Measurements from ENCODE around the gene AP3D1.
"Not testable (repeated sequence)": the region's sequence is repeated elsewhere in the genome, so short reads cannot be mapped to it uniquely, and the experiment has no call there.

DNA sequence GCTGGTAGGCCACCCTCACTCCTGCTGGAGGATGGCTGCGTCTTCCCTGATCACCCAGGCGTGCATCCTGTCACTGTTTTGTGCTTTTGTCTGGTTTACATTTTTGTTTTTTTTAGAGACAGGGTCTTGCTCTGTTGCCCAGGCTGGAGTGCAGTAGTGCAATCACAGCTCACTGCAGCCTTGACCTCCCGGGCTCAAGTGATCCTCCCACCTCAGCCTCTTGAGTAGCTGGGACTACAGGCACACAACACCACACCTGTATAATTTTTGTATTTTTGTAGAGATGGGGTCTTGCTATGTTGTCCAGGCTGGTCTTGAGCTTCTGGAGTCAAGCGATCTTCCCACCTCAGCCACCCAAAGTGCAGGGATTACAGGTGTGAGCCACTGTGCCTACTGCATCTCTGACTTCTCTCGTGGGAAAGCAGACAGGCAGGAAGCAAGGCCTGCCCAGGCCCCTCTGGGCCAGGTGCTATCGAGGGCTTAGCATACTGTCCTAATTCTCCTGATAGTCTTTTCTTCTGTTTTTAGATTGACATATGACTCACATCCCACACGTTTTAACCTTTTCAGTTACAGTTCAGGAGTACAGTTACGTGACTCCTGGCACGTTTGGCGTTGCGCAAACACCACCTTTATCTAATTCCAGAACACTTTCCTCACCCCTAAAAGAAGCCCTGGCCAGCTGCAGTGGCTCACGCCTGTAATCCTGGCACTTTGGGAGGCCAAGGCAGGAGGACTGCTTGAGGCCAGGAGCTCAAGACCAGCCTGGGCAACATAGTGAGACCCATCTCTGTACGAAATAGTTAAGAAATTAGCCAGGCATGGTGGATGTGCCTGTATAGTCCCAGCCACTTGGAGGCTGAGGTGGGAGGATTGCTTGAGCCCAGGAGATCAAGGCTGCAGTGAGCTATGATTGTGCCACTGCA is 64.4 kb downstream of the AP3D1 start:
- not testable (repeated sequence) for TF ChIP-seq CTCF (IDR thresholded peaks at IDR 0.05; ENCODE audit: low read depth, low read length); EZH2phosphoT487 (IDR thresholded peaks at IDR 0.05; ENCODE audit: low read depth)

Measured in OCI-LY3 (cell line).